Mesothelial cell of epicardium (in vitro differentiated cells): ENCODE measurements around the gene STX1A. TPM values are rescaled to one million over a fixed set of nuclear protein-coding genes. Genes with fewer than 3 reads are reported as not detected.

Experiments
- DNase-seq, 2 experiments: peaks; one replicate each; pipeline ENCODE4 v3.0.0; 2021; ENCODE audit warnings: low spot score in 2 of 2; ENCODE audit not compliant: unreplicated experiment in 2 of 2
- H3K27ac Mint-ChIP-seq: 2 replicates; pipeline ENCODE4 v1.8.0; 2021; ENCODE audit warnings: mixed read lengths
- H3K27me3 Mint-ChIP-seq: 2 replicates; pipeline ENCODE4 v1.8.0; 2021; ENCODE audit warnings: low read depth, mixed read lengths
- H3K36me3 Mint-ChIP-seq: 2 replicates; pipeline ENCODE4 v1.8.0; 2021; ENCODE audit warnings: mixed read lengths
- H3K4me1 Mint-ChIP-seq: 2 replicates; pipeline ENCODE4 v1.8.0; 2021; ENCODE audit warnings: mixed read lengths
- H3K4me3 Mint-ChIP-seq: 2 replicates; pipeline ENCODE4 v1.8.0; 2021; ENCODE audit warnings: mild to moderate bottlenecking, moderate library complexity, mixed read lengths
- H3K9me3 Mint-ChIP-seq: 2 replicates; pipeline ENCODE4 v1.8.0; 2021; ENCODE audit warnings: mixed read lengths
- CTCF ChIP-seq: fragments of 200-600 bp; sonication (generic); IDR thresholded peaks from one replicate; pipeline ENCODE4 v1.5.0; 2021; ENCODE audit warnings: antibody characterized with exemption; ENCODE audit not compliant: unreplicated experiment
- total RNA-seq: library from RNA; stranded (reverse); gene quantifications from 3 replicates; pipeline ENCODE4 v1.2.1, GENCODE V29; 2021

STX1A gene
- total RNA-seq, 1 donor from 2014 or later: 15.5 TPM

GRCh38 chr7:73741600-73741999 is 22.1 kb upstream of the STX1A start:
- peak overlapping the region; percentile 98 for H3K27ac Mint-ChIP-seq
- no peak for TF ChIP-seq CTCF
- H3K27me3 Mint-ChIP-seq: peaks cover 23% of the 10 kb centered on the region
- no peak overlapping the region for H3K4me3 Mint-ChIP-seq
- no peaks in the 10 kb centered on the region for H3K36me3 Mint-ChIP-seq
- peaks cover 44% of the 10 kb centered on the region for H3K4me1 Mint-ChIP-seq
- H3K9me3 Mint-ChIP-seq: no peaks in the 10 kb centered on the region
- no peak for DNase-seq

- DNase-seq: no peak
- H3K36me3 Mint-ChIP-seq: peaks cover 2% of the 10 kb centered on the region
- H3K9me3 Mint-ChIP-seq: no peaks in the 10 kb centered on the region
- no peak for TF ChIP-seq CTCF
- peaks cover 39% of the 10 kb centered on the region for H3K4me1 Mint-ChIP-seq
- H3K27me3 Mint-ChIP-seq: peaks cover 23% of the 10 kb centered on the region
- H3K27ac Mint-ChIP-seq: peak overlapping the region; percentile 94
- peak overlapping the region; percentile 50 for H3K4me3 Mint-ChIP-seq
Measured at GRCh38 chr7:73740771-73741170, 21.3 kb upstream of the STX1A start.

GRCh38 chr7:73740212-73740611 is 20.7 kb upstream of the STX1A start:
- peaks cover 2% of the 10 kb centered on the region for H3K36me3 Mint-ChIP-seq
- no peaks in the 10 kb centered on the region for H3K9me3 Mint-ChIP-seq
- no peak for DNase-seq
- peak overlapping the region; percentile 94 for H3K27ac Mint-ChIP-seq
- peaks cover 39% of the 10 kb centered on the region for H3K4me1 Mint-ChIP-seq
- H3K27me3 Mint-ChIP-seq: peaks cover 23% of the 10 kb centered on the region
- TF ChIP-seq CTCF: no peak
- peak overlapping the region; percentile 50 for H3K4me3 Mint-ChIP-seq

GRCh38 chr7:73739387-73739767 is 19.9 kb upstream of the STX1A start:
- Mint-ChIP-seq H3K36me3 (peaks cover 2% of the 10 kb centered on the region), H3K4me3 (peak overlapping the region; percentile 85), H3K27ac (peak overlapping the region; percentile 97), H3K27me3 (peaks cover 23% of the 10 kb centered on the region), H3K9me3 (no peaks in the 10 kb centered on the region), H3K4me1 (peaks cover 39% of the 10 kb centered on the region)
- no peak for TF ChIP-seq CTCF
- DNase-seq: no peak

GRCh38 chr7:73738612-73739386 is 19.3 kb upstream of the STX1A start, which contains the start of gene ABHD11:
ABHD11 (minus strand) TSS chr7:73738802; CDS start chr7:73738770, 32 bp downstream.
- no peak for TF ChIP-seq CTCF
- H3K27me3 Mint-ChIP-seq: peaks cover 20% of the 10 kb centered on the region
- peak; percentile 96 to 99 for DNase-seq
- peak within 1 kb of the TSS; percentile 85 for H3K4me3 Mint-ChIP-seq
- peaks cover 35% of the 10 kb centered on the region for H3K4me1 Mint-ChIP-seq
- H3K36me3 Mint-ChIP-seq: peaks cover 2% of the 10 kb centered on the region
- peak within 1 kb of the TSS; percentile 97 for H3K27ac Mint-ChIP-seq
- no peaks in the 10 kb centered on the region for H3K9me3 Mint-ChIP-seq
